SK-N-SH (cell line): ENCODE results near the gene CCDC126.

Experiments
- EP300 ChIP-seq, 2 experiments: IDR thresholded peaks; 2 replicates each; pipeline versions ENCODE4 v1.4.0 to v1.6.1; 2012; ENCODE audit warnings: borderline replicate concordance in 1 of 2, low read depth in 1 of 2, low read length in 1 of 2
- EZH2phosphoT487 ChIP-seq: fragments of 200-600 bp; sonication (generic); IDR thresholded peaks from 2 replicates; pipeline ENCODE4 v1.6.1; 2017; ENCODE audit warnings: low read depth, mixed run types, mild to moderate bottlenecking, antibody characterized with exemption, moderate library complexity, borderline replicate concordance
- MEF2A ChIP-seq: IDR thresholded peaks from 2 replicates; pipeline ENCODE4 v1.4.0; 2012; ENCODE audit warnings: low read depth, borderline replicate concordance
- MXI1 ChIP-seq: IDR thresholded peaks from 2 replicates; pipeline ENCODE4 v1.6.1; 2012; ENCODE audit warnings: mild to moderate bottlenecking, low read depth, low read length, improper control_type of control experiment
- POLR2AphosphoS5 ChIP-seq: IDR thresholded peaks from 2 replicates; pipeline ENCODE4 v1.6.1; 2012; ENCODE audit warnings: low read depth, low read length
- RAD21 ChIP-seq: IDR thresholded peaks from 2 replicates; pipeline ENCODE4 v1.6.1; 2012; ENCODE audit warnings: mild to moderate bottlenecking, low read length
- RCOR1 ChIP-seq: fragments of 150-350 bp; IDR thresholded peaks from 2 replicates; pipeline ENCODE4 v1.6.1; 2017; ENCODE audit warnings: antibody characterized with exemption, low read length
- TCF12 ChIP-seq: IDR thresholded peaks from 2 replicates; pipeline ENCODE4 v1.4.0; 2012
- TEAD4 ChIP-seq: IDR thresholded peaks from 2 replicates; pipeline ENCODE4 v1.4.0; 2012; ENCODE audit warnings: mild to moderate bottlenecking, borderline replicate concordance; ENCODE audit not compliant: insufficient read depth
- TF ChIP-seq, protein P1 (sequence below): fragments of 200-600 bp; sonication (generic); IDR thresholded peaks from 2 replicates; pipeline ENCODE4 v1.6.1; 2017; ENCODE audit warnings: antibody characterized with exemption, mild to moderate bottlenecking, moderate library complexity
- TF ChIP-seq, protein P2 (sequence below): IDR thresholded peaks from 2 replicates; pipeline ENCODE4 v1.4.0; 2012; ENCODE audit warnings: low read depth, borderline replicate concordance
- TF ChIP-seq, protein P3 (sequence below): IDR thresholded peaks from 2 replicates; pipeline ENCODE4 v1.4.0; 2012; ENCODE audit warnings: low read depth
- TF ChIP-seq, protein P4 (sequence below): fragments of 150-350 bp; IDR thresholded peaks from 2 replicates; pipeline ENCODE4 v1.6.1; 2017; ENCODE audit warnings: antibody characterized with exemption, low read length, low read depth, borderline replicate concordance

DNA sequence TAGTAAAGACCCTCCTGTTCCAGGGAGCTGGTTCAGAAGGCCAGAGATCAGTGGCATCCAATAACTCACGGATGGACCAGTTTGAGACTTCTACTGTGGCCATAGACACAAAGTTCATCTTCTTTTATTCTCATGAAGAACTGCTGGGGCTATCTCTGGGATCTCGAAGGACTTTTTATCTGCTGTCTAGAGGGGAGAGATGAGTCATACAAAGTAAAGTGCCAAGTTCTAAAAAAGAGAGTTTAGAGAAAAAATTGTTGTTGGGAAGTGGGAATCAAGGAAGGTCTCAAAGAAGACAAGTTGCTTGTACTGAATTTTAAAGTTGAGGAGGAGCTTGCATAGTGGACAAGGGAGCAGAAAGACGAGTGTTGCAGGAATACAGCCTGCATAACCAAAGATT is 74.9 kb downstream of the CCDC126 start:
- TF ChIP-seq RAD21 = no peak
- no peak for TF ChIP-seq EP300 (IDR thresholded peaks at IDR 0.05; ENCODE audit: borderline replicate concordance in 1 of 2, low read depth in 1 of 2, low read length in 1 of 2)
- TF ChIP-seq, protein P1, sequence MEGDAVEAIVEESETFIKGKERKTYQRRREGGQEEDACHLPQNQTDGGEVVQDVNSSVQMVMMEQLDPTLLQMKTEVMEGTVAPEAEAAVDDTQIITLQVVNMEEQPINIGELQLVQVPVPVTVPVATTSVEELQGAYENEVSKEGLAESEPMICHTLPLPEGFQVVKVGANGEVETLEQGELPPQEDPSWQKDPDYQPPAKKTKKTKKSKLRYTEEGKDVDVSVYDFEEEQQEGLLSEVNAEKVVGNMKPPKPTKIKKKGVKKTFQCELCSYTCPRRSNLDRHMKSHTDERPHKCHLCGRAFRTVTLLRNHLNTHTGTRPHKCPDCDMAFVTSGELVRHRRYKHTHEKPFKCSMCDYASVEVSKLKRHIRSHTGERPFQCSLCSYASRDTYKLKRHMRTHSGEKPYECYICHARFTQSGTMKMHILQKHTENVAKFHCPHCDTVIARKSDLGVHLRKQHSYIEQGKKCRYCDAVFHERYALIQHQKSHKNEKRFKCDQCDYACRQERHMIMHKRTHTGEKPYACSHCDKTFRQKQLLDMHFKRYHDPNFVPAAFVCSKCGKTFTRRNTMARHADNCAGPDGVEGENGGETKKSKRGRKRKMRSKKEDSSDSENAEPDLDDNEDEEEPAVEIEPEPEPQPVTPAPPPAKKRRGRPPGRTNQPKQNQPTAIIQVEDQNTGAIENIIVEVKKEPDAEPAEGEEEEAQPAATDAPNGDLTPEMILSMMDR = no peak
- TF ChIP-seq, protein P2, sequence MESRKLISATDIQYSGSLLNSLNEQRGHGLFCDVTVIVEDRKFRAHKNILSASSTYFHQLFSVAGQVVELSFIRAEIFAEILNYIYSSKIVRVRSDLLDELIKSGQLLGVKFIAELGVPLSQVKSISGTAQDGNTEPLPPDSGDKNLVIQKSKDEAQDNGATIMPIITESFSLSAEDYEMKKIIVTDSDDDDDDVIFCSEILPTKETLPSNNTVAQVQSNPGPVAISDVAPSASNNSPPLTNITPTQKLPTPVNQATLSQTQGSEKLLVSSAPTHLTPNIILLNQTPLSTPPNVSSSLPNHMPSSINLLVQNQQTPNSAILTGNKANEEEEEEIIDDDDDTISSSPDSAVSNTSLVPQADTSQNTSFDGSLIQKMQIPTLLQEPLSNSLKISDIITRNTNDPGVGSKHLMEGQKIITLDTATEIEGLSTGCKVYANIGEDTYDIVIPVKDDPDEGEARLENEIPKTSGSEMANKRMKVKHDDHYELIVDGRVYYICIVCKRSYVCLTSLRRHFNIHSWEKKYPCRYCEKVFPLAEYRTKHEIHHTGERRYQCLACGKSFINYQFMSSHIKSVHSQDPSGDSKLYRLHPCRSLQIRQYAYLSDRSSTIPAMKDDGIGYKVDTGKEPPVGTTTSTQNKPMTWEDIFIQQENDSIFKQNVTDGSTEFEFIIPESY = no peak
- TF ChIP-seq MEF2A = no peak
- TF ChIP-seq POLR2AphosphoS5 = no peak
- TF ChIP-seq TEAD4 = no peak
- TF ChIP-seq EZH2phosphoT487 = no peak
- TF ChIP-seq, protein P3, sequence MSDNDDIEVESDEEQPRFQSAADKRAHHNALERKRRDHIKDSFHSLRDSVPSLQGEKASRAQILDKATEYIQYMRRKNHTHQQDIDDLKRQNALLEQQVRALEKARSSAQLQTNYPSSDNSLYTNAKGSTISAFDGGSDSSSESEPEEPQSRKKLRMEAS = no peak
- TF ChIP-seq, protein P4, sequence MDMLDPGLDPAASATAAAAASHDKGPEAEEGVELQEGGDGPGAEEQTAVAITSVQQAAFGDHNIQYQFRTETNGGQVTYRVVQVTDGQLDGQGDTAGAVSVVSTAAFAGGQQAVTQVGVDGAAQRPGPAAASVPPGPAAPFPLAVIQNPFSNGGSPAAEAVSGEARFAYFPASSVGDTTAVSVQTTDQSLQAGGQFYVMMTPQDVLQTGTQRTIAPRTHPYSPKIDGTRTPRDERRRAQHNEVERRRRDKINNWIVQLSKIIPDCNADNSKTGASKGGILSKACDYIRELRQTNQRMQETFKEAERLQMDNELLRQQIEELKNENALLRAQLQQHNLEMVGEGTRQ = no peak
- no peak for TF ChIP-seq RCOR1
- no peak for TF ChIP-seq TCF12
- TF ChIP-seq MXI1 = no peak
